Measurements from ENCODE around the gene TARS3. TPM values are rescaled to one million over a fixed set of nuclear protein-coding genes. Genes with fewer than 3 reads are reported as not detected.
A peak's percentile ranks its signal among the peaks of the same experiment; 100 is the strongest.
"Not testable (repeated sequence)": the region's sequence is repeated elsewhere in the genome, so short reads cannot be mapped to it uniquely, and the experiment has no call there.

Gene TARS3
- 31.2 TPM for total RNA-seq
- polyA plus RNA-seq: 11.0 TPM

DNA sequence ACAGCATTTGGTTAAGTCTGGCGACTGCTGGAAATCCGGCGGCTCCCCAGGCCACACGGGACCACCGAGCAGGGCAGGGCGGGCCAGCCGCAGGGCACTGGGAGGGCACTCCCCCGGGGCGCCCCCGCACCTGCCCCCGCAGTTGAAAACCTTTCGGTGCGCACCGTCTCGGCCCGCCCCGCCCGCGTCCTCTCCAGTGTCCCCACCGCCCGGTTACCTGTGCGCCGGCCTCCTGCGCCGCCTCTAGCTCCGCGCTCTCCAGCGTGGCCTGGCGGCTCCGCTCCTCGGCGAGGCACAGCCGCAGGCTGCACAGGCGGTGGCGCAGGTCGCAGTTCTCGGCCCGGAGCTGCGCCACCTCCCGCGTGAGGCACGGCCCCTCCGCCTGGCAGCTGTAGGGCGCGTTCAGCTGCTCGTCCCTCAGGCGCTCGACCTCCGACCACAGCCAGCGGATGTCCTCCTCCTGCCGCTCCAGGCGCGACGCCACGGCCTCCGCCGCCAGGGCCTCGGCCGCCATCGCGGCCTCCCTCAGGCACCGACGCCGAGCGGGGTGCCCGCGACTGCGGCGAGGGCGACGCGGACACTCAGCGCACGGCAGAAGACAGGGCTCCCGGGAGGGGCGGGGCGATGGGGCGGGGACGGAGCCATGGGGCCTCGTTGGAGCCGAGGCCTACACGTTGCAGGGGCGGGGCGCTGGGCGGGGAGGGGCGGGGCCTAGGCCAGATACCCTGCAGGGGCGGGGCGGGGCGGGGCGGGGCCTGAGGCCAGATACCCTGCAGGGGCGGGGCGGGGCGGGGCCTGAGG, at the start of gene TARS3:
Gene TARS3, minus strand, starts transcription at position 600 of the 801 bp plus-strand sequence. Its CDS starts 86 bp downstream, at position 514.
- H3K36me3 ChIP-seq (ENCODE audit: insufficient read depth): no peaks in the 10 kb centered on the region
- DNase-seq (ENCODE audit: extremely low spot score): peak; percentile 74
- H3K27ac ChIP-seq (ENCODE audit: low read depth): peak within 1 kb of the TSS; percentile 99
- under 1% methylated on average over 93 of the region's 93 CpGs for WGBS
- H3K4me1 ChIP-seq (ENCODE audit: insufficient read depth): no peaks in the 10 kb centered on the region
- peak within 1 kb of the TSS; percentile 87 for H3K4me3 ChIP-seq (ENCODE audit: low read depth, low read length)

DNA sequence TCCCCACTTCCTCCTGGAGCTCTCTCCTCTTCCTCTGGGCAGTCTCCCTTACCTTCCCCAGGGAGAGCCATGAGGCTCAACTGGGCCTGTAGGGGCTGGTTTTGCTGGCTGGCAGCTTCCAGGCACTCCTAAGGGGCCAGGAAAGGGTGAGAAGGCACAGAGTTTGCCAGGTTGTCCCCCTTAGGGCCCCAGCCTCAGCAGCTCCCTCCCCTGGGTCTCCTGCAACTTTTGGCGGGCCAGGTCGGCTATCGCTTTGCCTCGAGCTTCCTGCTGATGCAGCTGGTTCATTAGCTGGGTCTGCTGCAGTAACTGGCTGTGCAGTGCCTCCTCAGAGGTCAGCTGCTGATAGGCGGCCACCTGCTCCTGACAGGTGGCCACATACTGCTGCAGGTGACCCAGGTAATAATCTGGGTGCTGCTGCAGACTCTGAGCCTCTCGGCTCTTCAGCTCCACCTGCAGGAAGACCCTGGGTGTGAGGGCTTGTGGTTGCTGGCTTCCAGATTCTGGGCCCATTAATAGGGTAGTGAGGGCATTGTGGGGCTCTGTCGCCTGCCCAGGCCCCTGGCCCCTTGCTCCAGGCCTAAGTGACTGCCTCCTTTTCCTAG, 49.3 kb upstream of the TARS3 start:
- Histone ChIP-seq H3K27ac (ENCODE audit: low read depth) (no peak overlapping the region), H3K4me1 (ENCODE audit: insufficient read depth) (no peaks in the 10 kb centered on the region), H3K4me3 (ENCODE audit: low read depth, low read length) (no peak overlapping the region), H3K36me3 (ENCODE audit: insufficient read depth) (no peaks in the 10 kb centered on the region)
- no peak for DNase-seq (ENCODE audit: extremely low spot score)
- 70% methylated on average over 7 of the region's 7 CpGs for WGBS

DNA sequence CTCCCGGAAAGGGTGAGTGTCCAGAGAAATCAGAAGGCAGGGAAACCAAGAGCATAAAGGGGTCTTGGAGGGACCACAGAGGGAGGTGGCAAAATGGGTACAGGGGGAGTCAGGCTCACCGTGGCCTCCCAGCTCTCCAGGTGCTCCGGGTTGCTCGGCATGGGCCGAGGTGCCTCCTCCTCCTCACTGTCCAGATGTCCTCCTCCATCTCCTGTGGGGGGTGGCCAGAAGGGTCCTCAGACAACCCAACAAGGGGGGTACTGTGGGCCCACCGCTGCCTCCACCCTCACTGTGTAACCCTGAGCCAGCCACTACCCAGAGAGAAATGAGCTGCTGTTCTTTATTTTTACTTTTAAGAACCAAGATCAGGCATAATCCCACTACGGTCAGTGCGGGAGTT, 48.6 kb upstream of the TARS3 start:
- H3K4me3 ChIP-seq (ENCODE audit: low read depth, low read length): no peak overlapping the region
- no peak for DNase-seq (ENCODE audit: extremely low spot score)
- no peaks in the 10 kb centered on the region for H3K36me3 ChIP-seq (ENCODE audit: insufficient read depth)
- no peak overlapping the region for H3K27ac ChIP-seq (ENCODE audit: low read depth)
- H3K4me1 ChIP-seq (ENCODE audit: insufficient read depth): no peaks in the 10 kb centered on the region
- 94% methylated on average over 8 of the region's 8 CpGs for WGBS

GRCh38 chr15:101767083-101767640, 42.9 kb upstream of the TARS3 start:
- H3K4me3 ChIP-seq (ENCODE audit: low read depth, low read length); H3K27ac ChIP-seq (ENCODE audit: low read depth); H3K4me1 ChIP-seq (ENCODE audit: insufficient read depth); DNase-seq (ENCODE audit: extremely low spot score); H3K36me3 ChIP-seq (ENCODE audit: insufficient read depth): not testable (repeated sequence)
- 82% methylated on average over 8 of the region's 11 CpGs for WGBS

DNA sequence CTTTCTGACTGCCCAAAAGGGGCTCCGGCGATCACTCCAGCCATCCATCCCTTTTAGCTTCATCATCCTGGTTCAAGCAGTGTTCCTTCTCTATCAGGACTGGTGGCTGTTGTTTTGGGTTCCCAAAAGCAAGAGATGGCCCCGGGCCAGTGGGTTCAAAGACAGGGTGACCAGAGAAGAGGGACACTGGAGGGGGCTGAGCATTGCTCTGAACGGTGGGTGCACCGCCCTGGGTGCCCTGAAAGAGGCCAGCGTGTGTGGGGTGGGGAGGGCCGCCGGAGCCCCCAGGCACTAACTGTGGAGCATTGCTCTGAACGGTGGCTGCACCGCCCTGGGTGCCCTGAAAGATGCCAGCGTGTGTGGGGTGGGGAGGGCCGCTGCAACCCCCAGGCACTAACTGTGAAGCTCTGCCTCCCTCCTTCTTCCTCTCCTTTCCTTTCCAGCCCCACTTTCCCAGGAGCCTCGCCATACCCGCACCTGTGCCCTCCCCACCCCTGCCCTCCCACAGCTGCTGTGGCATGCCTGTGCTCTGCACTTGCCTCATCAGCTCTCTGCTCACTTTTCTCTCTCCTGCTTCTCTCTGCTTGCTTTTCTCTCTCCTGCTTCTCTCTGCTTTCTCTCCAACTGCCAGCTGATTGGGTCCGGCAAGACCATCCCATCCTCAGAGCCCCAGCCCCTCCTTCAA, 41.6 kb upstream of the TARS3 start:
- WGBS: 91% methylated on average over 15 of the region's 15 CpGs
- no peak for DNase-seq (ENCODE audit: extremely low spot score)

GRCh38 chr15:101765340-101765671, 41.0 kb upstream of the TARS3 start:
- H3K4me3 ChIP-seq (ENCODE audit: low read depth, low read length); H3K27ac ChIP-seq (ENCODE audit: low read depth); H3K36me3 ChIP-seq (ENCODE audit: insufficient read depth); DNase-seq (ENCODE audit: extremely low spot score); H3K4me1 ChIP-seq (ENCODE audit: insufficient read depth): not testable (repeated sequence)
- 93% methylated on average over 7 of the region's 7 CpGs for WGBS

More for the DNA sequence above, 41.6 kb upstream of the TARS3 start:
- Histone ChIP-seq H3K4me1 (ENCODE audit: insufficient read depth) (no peaks in the 10 kb centered on the region), H3K36me3 (ENCODE audit: insufficient read depth) (no peaks in the 10 kb centered on the region), H3K27ac (ENCODE audit: low read depth) (no peak overlapping the region), H3K4me3 (ENCODE audit: low read depth, low read length) (no peak overlapping the region)

- not testable (repeated sequence) for H3K36me3 ChIP-seq (ENCODE audit: insufficient read depth); H3K27ac ChIP-seq (ENCODE audit: low read depth); H3K4me3 ChIP-seq (ENCODE audit: low read depth, low read length); H3K4me1 ChIP-seq (ENCODE audit: insufficient read depth); DNase-seq (ENCODE audit: extremely low spot score)
- WGBS: 90% methylated on average over 22 of the region's 23 CpGs
Observed at GRCh38 chr15:101764669-101765339, 40.5 kb upstream of the TARS3 start.

GRCh38 chr15:101746716-101747082, 22.4 kb upstream of the TARS3 start:
- not testable (repeated sequence) for H3K4me3 ChIP-seq (ENCODE audit: low read depth, low read length); H3K36me3 ChIP-seq (ENCODE audit: insufficient read depth); DNase-seq (ENCODE audit: extremely low spot score); H3K27ac ChIP-seq (ENCODE audit: low read depth); H3K4me1 ChIP-seq (ENCODE audit: insufficient read depth)
- no CpG with 5 or more reads among the region's 18 CpGs for WGBS

DNA sequence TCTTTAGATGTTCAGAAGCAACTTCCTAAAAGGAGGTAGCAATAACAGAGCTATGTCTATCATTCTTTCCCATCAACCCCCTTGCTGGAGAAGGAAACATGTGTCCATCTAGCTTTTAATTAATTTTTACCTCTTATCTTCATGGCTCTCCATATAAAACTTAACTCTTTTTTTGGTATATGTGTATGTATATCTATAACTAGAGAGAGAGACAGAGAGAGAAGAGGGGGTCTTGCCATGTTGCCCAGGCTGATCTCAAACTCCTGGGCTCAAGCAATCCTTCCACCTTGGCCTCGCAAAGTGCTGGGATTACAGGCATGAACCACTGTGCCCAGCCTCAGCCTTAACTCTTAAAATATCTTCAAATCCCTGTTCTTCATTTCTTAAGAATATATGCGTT, 10.6 kb upstream of the TARS3 start:
- not testable (repeated sequence) for DNase-seq (ENCODE audit: extremely low spot score); H3K36me3 ChIP-seq (ENCODE audit: insufficient read depth); H3K4me3 ChIP-seq (ENCODE audit: low read depth, low read length); H3K4me1 ChIP-seq (ENCODE audit: insufficient read depth); H3K27ac ChIP-seq (ENCODE audit: low read depth)
- 91% methylated on average over 2 of the region's 2 CpGs for WGBS

- DNase-seq (ENCODE audit: extremely low spot score): no peak
- no peak overlapping the region for H3K4me3 ChIP-seq (ENCODE audit: low read depth, low read length)
- WGBS: 83% methylated on average over 2 of the region's 2 CpGs
- no peaks in the 10 kb centered on the region for H3K36me3 ChIP-seq (ENCODE audit: insufficient read depth)
- no peaks in the 10 kb centered on the region for H3K4me1 ChIP-seq (ENCODE audit: insufficient read depth)
- H3K27ac ChIP-seq (ENCODE audit: low read depth): no peak overlapping the region
Observed at GRCh38 chr15:101733545-101733944, 9.3 kb upstream of the TARS3 start.

- H3K36me3 ChIP-seq (ENCODE audit: insufficient read depth): no peaks in the 10 kb centered on the region
- 88% methylated on average over 3 of the region's 3 CpGs for WGBS
Observed at GRCh38 chr15:101732772-101733171, 8.5 kb upstream of the TARS3 start.

DNA sequence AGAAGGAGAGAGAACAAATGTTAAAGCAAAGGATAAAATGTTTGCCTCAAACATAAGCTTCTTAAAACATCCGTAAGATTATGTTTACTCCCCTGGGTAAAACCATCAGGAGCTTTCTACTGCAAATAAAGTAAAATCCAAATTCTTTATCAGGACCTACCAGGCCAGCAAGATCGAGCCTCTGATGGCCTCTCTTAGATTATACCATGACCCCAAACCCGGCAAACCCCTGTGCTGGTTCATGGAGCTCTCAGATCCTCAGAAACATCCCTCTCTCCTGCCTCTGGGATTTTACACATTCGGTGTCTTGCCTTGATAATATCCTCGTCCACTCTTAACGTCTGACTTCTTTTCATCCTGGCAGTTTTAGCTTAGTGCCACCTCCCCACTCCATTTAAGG, 7.5 kb upstream of the TARS3 start:
- 65% methylated on average over 6 of the region's 6 CpGs for WGBS
- no peaks in the 10 kb centered on the region for H3K36me3 ChIP-seq (ENCODE audit: insufficient read depth)
- H3K27ac ChIP-seq (ENCODE audit: low read depth): no peak overlapping the region
- H3K4me3 ChIP-seq (ENCODE audit: low read depth, low read length): no peak overlapping the region
- H3K4me1 ChIP-seq (ENCODE audit: insufficient read depth): no peaks in the 10 kb centered on the region
- no peak for DNase-seq (ENCODE audit: extremely low spot score)

More at GRCh38 chr15:101732772-101733171, 8.5 kb upstream of the TARS3 start:
- Histone ChIP-seq H3K27ac (ENCODE audit: low read depth) (no peak overlapping the region), H3K4me3 (ENCODE audit: low read depth, low read length) (no peak overlapping the region), H3K4me1 (ENCODE audit: insufficient read depth) (no peaks in the 10 kb centered on the region)
- DNase-seq (ENCODE audit: extremely low spot score): no peak

- Histone ChIP-seq H3K36me3 (ENCODE audit: insufficient read depth) (no peaks in the 10 kb centered on the region), H3K4me3 (ENCODE audit: low read depth, low read length) (no peak overlapping the region), H3K27ac (ENCODE audit: low read depth) (no peak overlapping the region), H3K4me1 (ENCODE audit: insufficient read depth) (no peaks in the 10 kb centered on the region)
- no peak for DNase-seq (ENCODE audit: extremely low spot score)
- 93% methylated on average over 1 of the region's 1 CpG for WGBS
Observed at GRCh38 chr15:101727186-101727585, 2.9 kb upstream of the TARS3 start.

Data from urinary bladder (tissue), 4 donors.